HEK293 (cell line): ENCODE measurements around the gene FFAR1.

Experiments used
- CTCF ChIA-PET: fragments of 350-600 bp; formaldehyde crosslinking; extraction: SDS; loops from one replicate; lab custom pipeline; 2021; ENCODE audit warnings: antibody characterized with exemption; lab: Yijun Ruan, JAX
- POLR2A ChIA-PET: fragments of 300-600 bp; formaldehyde crosslinking; extraction: SDS; loops from one replicate; lab custom pipeline; 2020; ENCODE audit warnings: antibody characterized with exemption, inconsistent platforms; lab: Yijun Ruan, JAX
- H3K27ac ChIP-seq: fragments of 200-500 bp; sonication (Bioruptor generic); 2 replicates; pipeline ENCODE4 v1.5.1; 2014; ENCODE audit warnings: low read depth, low read length, control low read depth, inconsistent platforms; ENCODE audit errors: extremely low read depth
- H3K36me3 ChIP-seq, 2 experiments: fragments of 200-500 bp in 1 of 2; sonication (Bioruptor generic) in 1 of 2; 1 replicate in 1 of 2; 2 replicates in 1 of 2; pipeline ENCODE4 v1.5.1; 2014 to 2017; ENCODE audit warnings: inconsistent platforms in 2 of 2, low read length in 2 of 2; ENCODE audit not compliant: control insufficient read depth in 2 of 2, insufficient read depth in 1 of 2
- H3K4me1 ChIP-seq: fragments of 200-500 bp; sonication (Bioruptor generic); 2 replicates; pipeline ENCODE4 v1.5.1; 2014; ENCODE audit warnings: mild to moderate bottlenecking, low read length, inconsistent platforms; ENCODE audit not compliant: control insufficient read depth, insufficient read depth
- H3K4me3 ChIP-seq: 2 replicates; pipeline ENCODE4 v1.5.1; 2011; ENCODE audit warnings: low read depth, mild to moderate bottlenecking, control low read depth, low read length, moderate library complexity
- H3K9me3 ChIP-seq: fragments of 200-500 bp; sonication (Bioruptor generic); 2 replicates; pipeline ENCODE4 v1.5.1; 2014; ENCODE audit warnings: low read depth, low read length, inconsistent platforms; ENCODE audit not compliant: control insufficient read depth, insufficient read depth
- BCL6B ChIP-seq: fragments of 450-650 bp; formaldehyde crosslinking; IDR thresholded peaks from 2 replicates; pipeline ENCODE4 v1.5.1; 2017; ENCODE audit warnings: missing biosample characterization, missing genetic modification characterization
- SCRT2 ChIP-seq: fragments of 450-650 bp; formaldehyde crosslinking; IDR thresholded peaks from 2 replicates; pipeline ENCODE4 v1.5.1; 2016; ENCODE audit warnings: missing biosample characterization, missing genetic modification characterization
- ZBTB1 ChIP-seq: fragments of 450-650 bp; formaldehyde crosslinking; IDR thresholded peaks from 2 replicates; pipeline ENCODE4 v1.5.1; 2016; ENCODE audit warnings: missing biosample characterization, missing genetic modification characterization
- ZIC2 ChIP-seq: fragments of 450-650 bp; formaldehyde crosslinking; IDR thresholded peaks from 2 replicates; pipeline ENCODE4 v1.5.1; 2016; ENCODE audit warnings: missing biosample characterization, missing genetic modification characterization
- ZNF112 ChIP-seq: fragments of 450-650 bp; formaldehyde crosslinking; IDR thresholded peaks from 2 replicates; pipeline ENCODE4 v1.5.0; 2017; ENCODE audit warnings: missing biosample characterization, missing genetic modification characterization
- ZNF16 ChIP-seq: fragments of 450-650 bp; formaldehyde crosslinking; IDR thresholded peaks from 2 replicates; pipeline ENCODE4 v1.5.1; 2016; ENCODE audit warnings: low read depth, missing biosample characterization, missing genetic modification characterization
- ZNF18 ChIP-seq: fragments of 450-650 bp; formaldehyde crosslinking; IDR thresholded peaks from 2 replicates; pipeline ENCODE4 v1.5.1; 2016; ENCODE audit warnings: missing biosample characterization, missing genetic modification characterization
- ZNF211 ChIP-seq: fragments of 450-650 bp; formaldehyde crosslinking; IDR thresholded peaks from 2 replicates; pipeline ENCODE4 v1.5.1; 2016; ENCODE audit warnings: low read depth, missing biosample characterization, missing genetic modification characterization
- ZNF416 ChIP-seq: fragments of 450-650 bp; formaldehyde crosslinking; IDR thresholded peaks from 2 replicates; pipeline ENCODE4 v1.5.1; 2016; ENCODE audit warnings: missing biosample characterization, missing genetic modification characterization
- ZNF433 ChIP-seq: fragments of 450-650 bp; formaldehyde crosslinking; IDR thresholded peaks from 2 replicates; pipeline ENCODE4 v1.5.1; 2016; ENCODE audit warnings: missing biosample characterization, missing genetic modification characterization, low read depth
- ZNF561 ChIP-seq: fragments of 450-650 bp; IDR thresholded peaks from 2 replicates; pipeline ENCODE4 v1.5.1; 2018; ENCODE audit warnings: missing biosample characterization, missing genetic modification characterization, borderline replicate concordance
- ZNF623 ChIP-seq: fragments of 450-650 bp; formaldehyde crosslinking; IDR thresholded peaks from 2 replicates; pipeline ENCODE4 v1.5.1; 2016; ENCODE audit warnings: missing biosample characterization, missing genetic modification characterization
- ZNF837 ChIP-seq: fragments of 450-650 bp; formaldehyde crosslinking; IDR thresholded peaks from 2 replicates; pipeline ENCODE4 v1.5.1; 2016; ENCODE audit warnings: missing biosample characterization, missing genetic modification characterization
- ZSCAN5A ChIP-seq: fragments of 450-650 bp; formaldehyde crosslinking; IDR thresholded peaks from 2 replicates; pipeline ENCODE4 v1.5.1; 2016; ENCODE audit warnings: missing biosample characterization, missing genetic modification characterization
- TF ChIP-seq, protein P1 (sequence below): fragments of 450-650 bp; formaldehyde crosslinking; IDR thresholded peaks from 2 replicates; pipeline ENCODE4 v1.5.1; 2016; ENCODE audit warnings: missing biosample characterization, missing genetic modification characterization, borderline replicate concordance

FFAR1 gene

DNA sequence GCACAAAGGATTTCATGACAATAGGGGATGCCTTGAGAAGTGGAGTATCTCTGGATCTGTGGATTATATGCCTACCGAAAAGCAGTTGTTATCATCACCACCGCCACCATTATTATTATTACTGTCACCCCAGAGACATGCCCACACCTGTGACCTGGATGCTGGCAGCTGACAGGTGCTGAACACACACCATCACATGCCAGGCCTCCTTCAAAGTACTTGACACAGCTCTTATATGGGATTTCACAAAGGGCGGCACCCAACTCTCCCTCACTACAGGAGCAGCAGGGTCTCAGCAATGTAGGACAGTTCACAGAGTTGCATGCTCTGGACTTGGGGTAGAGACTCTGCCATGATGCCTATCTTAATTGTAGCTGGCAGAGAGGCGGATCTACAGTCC lies 17.6 kb downstream of the FFAR1 start:
- no peak overlapping the region for H3K27ac ChIP-seq
- TF ChIP-seq ZNF416 (no peak), SCRT2 (tag by site-specific recombination) (no peak), ZBTB1 (no peak), ZNF211 (tag by site-specific recombination) (no peak)
- TF ChIP-seq, all 188 proteins: peak for 0
- CTCF ChIA-PET = interaction anchor here (0.9 to 7.1 kb wide), 6 partner anchors 9 to 183 kb away, joined by 3 to 54 read pairs (median 4); no protein-coding TSS in a partner anchor
- POLR2A ChIA-PET = no interaction called here
- Histone ChIP-seq H3K4me3 (no peak overlapping the region), H3K4me1 (no peaks in the 10 kb centered on the region), H3K36me3 (no peaks in the 10 kb centered on the region), H3K9me3 (peaks cover 2% of the 10 kb centered on the region; the same call in 1 of the 2 replicates)

DNA sequence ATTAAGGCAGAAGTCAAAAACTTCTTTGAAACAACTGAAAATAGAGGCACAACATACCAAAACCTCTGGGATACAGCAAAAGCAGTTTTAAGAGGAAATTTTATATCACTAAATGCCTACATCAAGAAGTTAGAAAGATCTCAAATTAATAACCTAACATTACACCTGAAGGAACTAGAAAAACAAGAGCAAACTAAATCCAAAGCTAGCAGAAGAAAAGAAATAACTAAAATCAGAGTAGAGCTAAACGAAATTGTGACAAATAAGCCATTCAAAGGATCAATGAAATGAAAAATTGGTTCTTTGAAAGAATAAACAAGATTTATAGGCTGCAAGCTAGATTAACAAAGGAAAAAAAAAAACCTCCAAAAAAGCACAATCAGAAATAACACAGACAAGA lies 20.7 kb downstream of the FFAR1 start:
- Histone ChIP-seq H3K4me3 (no peak overlapping the region), H3K36me3 (no peaks in the 10 kb centered on the region), H3K9me3 (peaks cover 2% of the 10 kb centered on the region; the same call in 1 of the 2 replicates), H3K27ac (no peak overlapping the region), H3K4me1 (no peaks in the 10 kb centered on the region)
- POLR2A ChIA-PET = no interaction called here
- CTCF ChIA-PET = no interaction called here
- no peak for TF ChIP-seq ZNF561 (tag by site-specific recombination)
- 0 out of 2 replicates have a peak, but pooled peaks have one; percentile 11 for TF ChIP-seq ZNF112 (tag by site-specific recombination)
- TF ChIP-seq ZIC2 (tag by site-specific recombination) = no peak

DNA sequence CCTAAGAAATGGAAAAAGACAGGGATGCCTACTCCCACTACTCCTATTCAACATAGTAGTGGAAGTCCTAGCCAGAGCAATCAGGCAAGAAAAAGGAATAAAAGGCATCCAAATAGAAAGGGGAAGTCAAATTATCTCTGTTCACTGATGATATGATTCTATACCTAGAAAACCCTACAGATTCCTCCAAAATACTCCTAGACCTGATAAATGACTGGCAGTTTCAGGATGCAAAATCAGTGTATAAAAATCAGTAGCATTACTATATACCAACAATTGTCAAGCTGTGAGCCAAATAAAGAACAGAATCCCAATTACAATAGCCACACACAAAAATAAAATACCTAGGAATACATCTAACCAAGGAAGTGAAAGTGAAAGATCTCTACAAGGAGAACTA lies 21.8 kb downstream of the FFAR1 start:
- POLR2A ChIA-PET = no interaction called here
- CTCF ChIA-PET = interaction anchor here (0.6 to 0.7 kb wide), 2 partner anchors 17 to 25 kb away, joined by 3 to 4 read pairs; no protein-coding TSS in a partner anchor
- no peaks in the 10 kb centered on the region for H3K4me1 ChIP-seq

GRCh38 chr19:35370722-35371121 lies 23.0 kb downstream of the FFAR1 start, which contains the start of gene GPR42:
TSS of gene GPR42 (plus strand) at chr19:35371068. CDS start at chr19:35371360, 292 bp downstream.
- H3K4me3 ChIP-seq = no peak within 1 kb of the TSS
- H3K4me1 ChIP-seq = no peaks in the 10 kb centered on the region
- CTCF ChIA-PET = interaction anchor here (0.6 kb wide), 2 partner anchors 14 to 122 kb away, joined by 3 to 4 read pairs; no protein-coding TSS in a partner anchor
- no peaks in the 10 kb centered on the region for H3K36me3 ChIP-seq
- POLR2A ChIA-PET = no interaction called here
- no peak for TF ChIP-seq ZSCAN5A
- TF ChIP-seq BCL6B = no peak
- TF ChIP-seq ZNF837 (tag by site-specific recombination) = no peak
- TF ChIP-seq ZNF18 (tag by site-specific recombination) = no peak
- TF ChIP-seq ZNF623 (tag by site-specific recombination) = no peak
- TF ChIP-seq ZNF433 (tag by site-specific recombination) = no peak
- TF ChIP-seq ZNF16 (tag by site-specific recombination) = no peak
- TF ChIP-seq ZIC2 (tag by site-specific recombination) = no peak
- H3K27ac ChIP-seq = no peak within 1 kb of the TSS
- peaks cover 2% of the 10 kb centered on the region; the same call in 1 of the 2 replicates for H3K9me3 ChIP-seq

More for the DNA sequence above, 21.8 kb downstream of the FFAR1 start:
- H3K9me3 ChIP-seq = peaks cover 2% of the 10 kb centered on the region; the same call in 1 of the 2 replicates
- no peaks in the 10 kb centered on the region for H3K36me3 ChIP-seq
- TF ChIP-seq, protein P1, sequence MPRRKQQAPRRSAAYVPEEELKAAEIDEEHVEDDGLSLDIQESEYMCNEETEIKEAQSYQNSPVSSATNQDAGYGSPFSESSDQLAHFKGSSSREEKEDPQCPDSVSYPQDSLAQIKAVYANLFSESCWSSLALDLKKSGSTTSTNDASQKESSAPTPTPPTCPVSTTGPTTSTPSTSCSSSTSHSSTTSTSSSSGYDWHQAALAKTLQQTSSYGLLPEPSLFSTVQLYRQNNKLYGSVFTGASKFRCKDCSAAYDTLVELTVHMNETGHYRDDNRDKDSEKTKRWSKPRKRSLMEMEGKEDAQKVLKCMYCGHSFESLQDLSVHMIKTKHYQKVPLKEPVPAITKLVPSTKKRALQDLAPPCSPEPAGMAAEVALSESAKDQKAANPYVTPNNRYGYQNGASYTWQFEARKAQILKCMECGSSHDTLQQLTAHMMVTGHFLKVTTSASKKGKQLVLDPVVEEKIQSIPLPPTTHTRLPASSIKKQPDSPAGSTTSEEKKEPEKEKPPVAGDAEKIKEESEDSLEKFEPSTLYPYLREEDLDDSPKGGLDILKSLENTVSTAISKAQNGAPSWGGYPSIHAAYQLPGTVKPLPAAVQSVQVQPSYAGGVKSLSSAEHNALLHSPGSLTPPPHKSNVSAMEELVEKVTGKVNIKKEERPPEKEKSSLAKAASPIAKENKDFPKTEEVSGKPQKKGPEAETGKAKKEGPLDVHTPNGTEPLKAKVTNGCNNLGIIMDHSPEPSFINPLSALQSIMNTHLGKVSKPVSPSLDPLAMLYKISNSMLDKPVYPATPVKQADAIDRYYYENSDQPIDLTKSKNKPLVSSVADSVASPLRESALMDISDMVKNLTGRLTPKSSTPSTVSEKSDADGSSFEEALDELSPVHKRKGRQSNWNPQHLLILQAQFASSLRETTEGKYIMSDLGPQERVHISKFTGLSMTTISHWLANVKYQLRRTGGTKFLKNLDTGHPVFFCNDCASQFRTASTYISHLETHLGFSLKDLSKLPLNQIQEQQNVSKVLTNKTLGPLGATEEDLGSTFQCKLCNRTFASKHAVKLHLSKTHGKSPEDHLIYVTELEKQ (tag by site-specific recombination) = no peak
- no peak overlapping the region for H3K27ac ChIP-seq
- no peak overlapping the region for H3K4me3 ChIP-seq
